A549 (cell line): ENCODE measurements around the gene TAF1. TPM values are rescaled to one million over a fixed set of nuclear protein-coding genes. Genes with fewer than 3 reads are reported as not detected.

Experiments used
- ATAC-seq, 2 experiments: fragments of 200-7000 bp in 1 of 2; fragments of >200 bp in 1 of 2; cut with Nextera tagmentation in 1 of 2; cut with Tn5 transposase in 1 of 2; 3 replicates each; pipeline versions ENCODE4 v1.8.0 to v1.9.1; 2018 to 2020; ENCODE audit warnings: mild to moderate bottlenecking in 1 of 2, moderate library complexity in 1 of 2
- CTCF ChIA-PET: fragments of 300-600 bp; sonication (Branson Sonifier 250); formaldehyde crosslinking; extraction: SDS; loops from one replicate; lab custom pipeline; 2021; ENCODE audit warnings: antibody characterized with exemption, inconsistent platforms; lab: Yijun Ruan, JAX
- POLR2A ChIA-PET: fragments of 350-600 bp; formaldehyde crosslinking; extraction: SDS; loops from one replicate; lab custom pipeline; 2021; ENCODE audit warnings: antibody characterized with exemption, inconsistent platforms; lab: Yijun Ruan, JAX
- DNase-seq, 2 experiments: peaks; one replicate each; pipeline versions ENCODE4 v3.0.0 to v3.0.0-alpha.2; 2011 to 2016; ENCODE audit warnings: low read depth in 1 of 2, low spot score in 1 of 2
- FAIRE-seq: peaks from 2 replicates; lab custom pipeline; 2011; peaks lifted over from hg19 to GRCh38; lab: Jason Lieb, UNC
- H3K27ac ChIP-seq, 2 experiments: fragments of >200 bp; sonication (Bioruptor Twin); formaldehyde crosslinking; 3 replicates each; pipeline ENCODE4 v1.5.1; 2016 to 2017
- H3K4me1 ChIP-seq: fragments of >200 bp; sonication (Bioruptor Twin); formaldehyde crosslinking; 3 replicates; pipeline ENCODE4 v1.6.1; 2016
- H3K4me2 ChIP-seq: fragments of >200 bp; sonication (Bioruptor Twin); formaldehyde crosslinking; 3 replicates; pipeline ENCODE4 v1.6.1; 2016
- H3K4me3 ChIP-seq: fragments of >200 bp; sonication (Bioruptor Twin); formaldehyde crosslinking; 3 replicates; pipeline ENCODE4 v1.5.1; 2016
- H3K9me3 ChIP-seq: fragments of >200 bp; sonication (Bioruptor Twin); formaldehyde crosslinking; 3 replicates; pipeline ENCODE4 v1.6.1; 2016
- BCL3 ChIP-seq: fragments of >200 bp; sonication (Bioruptor Twin); formaldehyde crosslinking; IDR thresholded peaks from 3 replicates; pipeline ENCODE4 v1.6.1; 2016
- E2F6 ChIP-seq: IDR thresholded peaks from 2 replicates; pipeline ENCODE4 v1.6.1; 2012; ENCODE audit warnings: low read depth, borderline replicate concordance
- EHMT2 ChIP-seq: fragments of 200-600 bp; sonication (generic); IDR thresholded peaks from 2 replicates; pipeline ENCODE4 v1.6.1; 2016; ENCODE audit warnings: antibody characterized with exemption, low read depth, mild to moderate bottlenecking, moderate library complexity
- ELK1 ChIP-seq: fragments of 150-350 bp; IDR thresholded peaks from 2 replicates; pipeline ENCODE4 v1.6.1; 2014; ENCODE audit warnings: low read depth, mild to moderate bottlenecking, low read length
- FOSB ChIP-seq: fragments of 250-450 bp; sonication (Bioruptor Pico); IDR thresholded peaks from 2 replicates; pipeline ENCODE4 v1.5.0; 2020; ENCODE audit warnings: mild to moderate bottlenecking, moderate library complexity
- FOXS1 ChIP-seq: fragments of 250-450 bp; sonication (Bioruptor Pico); IDR thresholded peaks from 2 replicates; pipeline ENCODE4 v1.5.0; 2020; ENCODE audit warnings: mild to moderate bottlenecking, moderate library complexity
- HMGXB4 ChIP-seq: fragments of 250-450 bp; sonication (Bioruptor Pico); IDR thresholded peaks from 2 replicates; pipeline ENCODE4 v1.5.0; 2021; ENCODE audit warnings: mild to moderate bottlenecking, moderate library complexity, borderline replicate concordance
- HOXB13 ChIP-seq: fragments of 250-450 bp; sonication (Bioruptor Pico); IDR thresholded peaks from 2 replicates; pipeline ENCODE4 v1.5.0; 2020; ENCODE audit warnings: low read depth, mild to moderate bottlenecking, moderate library complexity
- JUNB ChIP-seq: fragments of >200 bp; sonication (Bioruptor Twin); formaldehyde crosslinking; IDR thresholded peaks from 2 replicates; pipeline ENCODE4 v1.6.1; 2016
- KDM1A ChIP-seq: fragments of 200-600 bp; sonication (generic); IDR thresholded peaks from 2 replicates; pipeline ENCODE4 v1.6.1; 2016; ENCODE audit warnings: low read depth, mild to moderate bottlenecking
- MYC ChIP-seq: IDR thresholded peaks from 2 replicates; pipeline ENCODE4 v1.6.1; 2012; ENCODE audit warnings: mild to moderate bottlenecking, inconsistent platforms, low read length, improper control_type of control experiment, borderline replicate concordance
- NFE2L2 ChIP-seq: fragments of 150-350 bp; conservative IDR thresholded peaks from 2 replicates; pipeline ENCODE4 v1.6.1; 2014; ENCODE audit warnings: low read length
- NPAS2 ChIP-seq: fragments of 250-450 bp; sonication (Bioruptor Pico); IDR thresholded peaks from 2 replicates; pipeline ENCODE4 v1.8.0; 2022; ENCODE audit warnings: mild to moderate bottlenecking, moderate library complexity, borderline replicate concordance
- NR3C1 ChIP-seq: fragments of >200 bp; sonication (Bioruptor Twin); formaldehyde crosslinking; IDR thresholded peaks from 3 replicates; pipeline ENCODE4 v1.6.1; 2017
- PHF8 ChIP-seq: fragments of 200-600 bp; sonication (generic); IDR thresholded peaks from 2 replicates; pipeline ENCODE4 v1.6.1; 2016; ENCODE audit warnings: low read depth, mild to moderate bottlenecking, antibody characterized with exemption, moderate library complexity, borderline replicate concordance
- POLR2AphosphoS2 ChIP-seq: conservative IDR thresholded peaks from 2 replicates; pipeline ENCODE4 v1.6.1; 2012; ENCODE audit warnings: low read length, improper control_type of control experiment, inconsistent platforms
- RARB ChIP-seq: fragments of 250-450 bp; sonication (Bioruptor Pico); IDR thresholded peaks from 2 replicates; pipeline ENCODE4 v1.8.0; 2021; ENCODE audit warnings: mild to moderate bottlenecking, moderate library complexity
- USF2 ChIP-seq: fragments of 450-650 bp; IDR thresholded peaks from 2 replicates; pipeline ENCODE4 v1.6.1; 2014; ENCODE audit warnings: antibody characterized with exemption
- ZC3H11A ChIP-seq: fragments of 450-650 bp; IDR thresholded peaks from 2 replicates; pipeline ENCODE4 v1.6.1; 2014; ENCODE audit warnings: antibody characterized with exemption, mild to moderate bottlenecking
- WGBS: methylation state at CpG from one replicate; pipeline ENCODE4 v1.1.6; 2017; ENCODE audit errors: missing lambda C conversion rate; 5-methylcytosine and 5-hydroxymethylcytosine counted together
- polyA plus RNA-seq, 4 experiments: library from polyadenylated mRNA; depleted of rRNA in 3 of 4; stranded (reverse); fragments of >200 nt; fragmentation: RNase III in 1 of 4; extraction: RNeasy Plus Mini Kit Qiagen cat#74134 plus additional on column Dnase treatment in 1 of 4; gene quantifications; 2 replicates in 3 of 4; 3 replicates in 1 of 4; pipeline ENCODE4 v1.2.3, GENCODE V29; 2011 to 2017

Gene TAF1
- polyA plus RNA-seq, 2 of the 4 experiments (the other 2 are of a cell fraction), result 21.1 to 31.3 TPM

- Histone ChIP-seq H3K4me3 (no peak overlapping the region), H3K9me3 (no peaks in the 10 kb centered on the region), H3K27ac (no peak overlapping the region), H3K4me1 (no peaks in the 10 kb centered on the region), H3K4me2 (no peak overlapping the region)
- FAIRE-seq (no peak), ATAC-seq (no peak), DNase-seq (no peak)
- CTCF ChIA-PET, result interaction anchor here (0.8 kb wide), 1 partner anchor 9 kb away, joined by 3 read pairs; no protein-coding TSS in a partner anchor
- TF ChIP-seq USF2 (no peak), NFE2L2 (no peak), ELK1 (no peak), HMGXB4 (no peak), NR3C1 (no peak), MYC (no peak), HOXB13 (CRISPR knock-in tag) (no peak), BCL3 (no peak), PHF8 (no peak), ZC3H11A (no peak), NPAS2 (CRISPR knock-in tag) (no peak), FOSB (CRISPR knock-in tag) (no peak), JUNB (no peak), POLR2AphosphoS2 (no peak), FOXS1 (CRISPR knock-in tag) (no peak), EHMT2 (no peak), RARB (CRISPR knock-in tag) (no peak), E2F6 (no peak)
- POLR2A ChIA-PET, result no interaction called here
- 94% methylated on average over 3 of the region's 3 CpGs for WGBS
Measured at GRCh38 chrX:71439420-71439819, 73.3 kb downstream of the TAF1 start.

- H3K4me3 ChIP-seq, result no peak overlapping the region
- ChIA-PET POLR2A (no interaction called here), CTCF (interaction anchor here (0.8 kb wide), 1 partner anchor 8 kb away, joined by 3 read pairs; no protein-coding TSS in a partner anchor)
- ATAC-seq (no peak), DNase-seq (no peak), FAIRE-seq (peak; percentile 32)
- H3K4me1 ChIP-seq, result no peaks in the 10 kb centered on the region
- TF ChIP-seq KDM1A (no peak), ELK1 (no peak)
- no peak overlapping the region for H3K27ac ChIP-seq
- H3K4me2 ChIP-seq, result no peak overlapping the region
- no peaks in the 10 kb centered on the region for H3K9me3 ChIP-seq
- WGBS, result 89% methylated on average over 3 of the region's 3 CpGs
Measured at GRCh38 chrX:71439896-71440295, 73.7 kb downstream of the TAF1 start.
